SK-N-MC (cell line): ENCODE data around the gene CCND1.

Experiments
- EZH2 ChIP-seq: fragments of 200-600 bp; sonication (generic); IDR thresholded peaks from one replicate; pipeline ENCODE4 v1.6.1; 2017; ENCODE audit warnings: antibody characterized with exemption
- FOXP2 ChIP-seq: optimal IDR thresholded peaks from 2 replicates; pipeline ENCODE3; 2011; ENCODE audit warnings: mild to moderate bottlenecking, moderate library complexity; ENCODE audit not compliant: insufficient read depth; ENCODE audit errors: extremely low read length, control extremely low read depth
- POLR2AphosphoS5 ChIP-seq: IDR thresholded peaks from 2 replicates; pipeline ENCODE4 v1.6.1; 2012; ENCODE audit warnings: mild to moderate bottlenecking, low read depth, low read length, borderline replicate concordance

DNA sequence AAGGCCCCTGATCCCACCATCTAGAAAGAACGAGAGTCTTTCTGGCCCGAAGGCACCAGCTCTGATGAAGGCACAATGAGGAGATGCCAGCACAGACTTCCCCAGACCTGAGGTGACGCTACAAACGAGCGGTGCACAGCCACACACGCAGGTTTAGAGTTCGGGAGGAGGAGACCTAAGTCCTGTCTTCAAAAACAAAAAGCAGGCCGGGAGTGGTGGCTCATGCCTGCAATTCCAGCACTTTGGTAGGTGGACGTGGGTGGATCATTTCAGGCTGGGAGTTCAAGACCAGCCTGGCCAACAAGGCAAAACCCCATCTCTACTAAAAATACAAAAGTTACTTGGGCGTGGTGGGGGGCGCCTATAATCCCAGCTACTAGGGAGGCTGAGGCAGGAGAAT is 24.7 kb downstream of the CCND1 start:
- no peak for TF ChIP-seq POLR2AphosphoS5
- no peak for TF ChIP-seq EZH2
- no peak for TF ChIP-seq FOXP2
